HFFc6 (cell line): ENCODE results near the gene PPP1R9A. TPM values are rescaled to one million over a fixed set of nuclear protein-coding genes. Genes with fewer than 3 reads are reported as not detected.

ENCODE experiments used
- DNase-seq: peaks from one replicate; pipeline ENCODE4 v3.0.0-alpha.2; 2018
- H3K27ac Mint-ChIP-seq: 2 replicates; pipeline ENCODE4 v1.8.0; 2020; ENCODE audit warnings: mild to moderate bottlenecking, mixed read lengths
- H3K27me3 Mint-ChIP-seq: 2 replicates; pipeline ENCODE4 v1.8.0; 2021; ENCODE audit warnings: mild to moderate bottlenecking, moderate library complexity, mixed read lengths; ENCODE audit not compliant: insufficient read depth
- H3K36me3 Mint-ChIP-seq: 2 replicates; pipeline ENCODE4 v1.8.0; 2021; ENCODE audit warnings: low read depth, mixed read lengths
- H3K4me1 Mint-ChIP-seq: 2 replicates; pipeline ENCODE4 v1.8.0; 2020; ENCODE audit warnings: low read depth, mixed read lengths
- H3K4me3 Mint-ChIP-seq: 2 replicates; pipeline ENCODE4 v1.8.0; 2020; ENCODE audit warnings: mild to moderate bottlenecking, moderate library complexity, mixed read lengths
- H3K9me3 Mint-ChIP-seq: 2 replicates; pipeline ENCODE4 v1.8.0; 2020; ENCODE audit warnings: mild to moderate bottlenecking, mixed read lengths
- total RNA-seq, 6 experiments: library from RNA; stranded (reverse); fragmentation: NEBNext Ultra II Directional; extraction: Animal tissue kit (Norgen Biotek cat#: 25700); gene quantifications; 2 replicates in 1 of 6; 3 replicates in 5 of 6; pipeline ENCODE4 v1.2.3, GENCODE V29; 2021
- TF ChIP-seq, protein P1 (sequence below): fragments of 200-600 bp; sonication (generic); IDR thresholded peaks from 2 replicates; pipeline ENCODE4 v1.5.0; 2021; ENCODE audit warnings: antibody characterized with exemption, mild to moderate bottlenecking

PPP1R9A gene
- total RNA-seq, 6 experiments from 2014 or later, result not detected

DNA sequence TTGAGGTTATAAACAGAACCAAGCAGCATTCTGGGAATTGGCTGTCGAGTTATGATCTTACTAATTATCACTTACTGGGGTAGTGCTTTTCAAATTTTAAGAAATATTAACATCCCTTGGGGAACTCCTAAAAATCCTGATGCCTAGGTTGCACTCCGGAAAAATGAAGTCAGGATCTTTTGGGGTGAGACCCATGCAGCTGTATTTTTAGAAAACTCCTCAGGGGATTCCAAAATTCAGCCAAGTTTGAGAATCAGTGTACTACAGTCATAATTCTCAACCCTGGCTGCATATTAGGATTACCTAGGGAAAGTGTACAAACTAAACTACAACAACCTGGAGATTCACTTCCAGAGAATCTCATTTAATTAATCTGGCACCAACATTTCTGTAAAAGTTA lies 17.2 kb upstream of the PPP1R9A start:
- Mint-ChIP-seq H3K27me3 (no peaks in the 10 kb centered on the region; the same call in none of the 2 replicates), H3K36me3 (no peaks in the 10 kb centered on the region), H3K27ac (no peak overlapping the region), H3K4me1 (no peaks in the 10 kb centered on the region), H3K9me3 (no peaks in the 10 kb centered on the region; the same call in 1 of the 2 replicates), H3K4me3 (no peak overlapping the region)
- TF ChIP-seq, protein P1, sequence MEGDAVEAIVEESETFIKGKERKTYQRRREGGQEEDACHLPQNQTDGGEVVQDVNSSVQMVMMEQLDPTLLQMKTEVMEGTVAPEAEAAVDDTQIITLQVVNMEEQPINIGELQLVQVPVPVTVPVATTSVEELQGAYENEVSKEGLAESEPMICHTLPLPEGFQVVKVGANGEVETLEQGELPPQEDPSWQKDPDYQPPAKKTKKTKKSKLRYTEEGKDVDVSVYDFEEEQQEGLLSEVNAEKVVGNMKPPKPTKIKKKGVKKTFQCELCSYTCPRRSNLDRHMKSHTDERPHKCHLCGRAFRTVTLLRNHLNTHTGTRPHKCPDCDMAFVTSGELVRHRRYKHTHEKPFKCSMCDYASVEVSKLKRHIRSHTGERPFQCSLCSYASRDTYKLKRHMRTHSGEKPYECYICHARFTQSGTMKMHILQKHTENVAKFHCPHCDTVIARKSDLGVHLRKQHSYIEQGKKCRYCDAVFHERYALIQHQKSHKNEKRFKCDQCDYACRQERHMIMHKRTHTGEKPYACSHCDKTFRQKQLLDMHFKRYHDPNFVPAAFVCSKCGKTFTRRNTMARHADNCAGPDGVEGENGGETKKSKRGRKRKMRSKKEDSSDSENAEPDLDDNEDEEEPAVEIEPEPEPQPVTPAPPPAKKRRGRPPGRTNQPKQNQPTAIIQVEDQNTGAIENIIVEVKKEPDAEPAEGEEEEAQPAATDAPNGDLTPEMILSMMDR, result no peak
- no peak for DNase-seq

DNA sequence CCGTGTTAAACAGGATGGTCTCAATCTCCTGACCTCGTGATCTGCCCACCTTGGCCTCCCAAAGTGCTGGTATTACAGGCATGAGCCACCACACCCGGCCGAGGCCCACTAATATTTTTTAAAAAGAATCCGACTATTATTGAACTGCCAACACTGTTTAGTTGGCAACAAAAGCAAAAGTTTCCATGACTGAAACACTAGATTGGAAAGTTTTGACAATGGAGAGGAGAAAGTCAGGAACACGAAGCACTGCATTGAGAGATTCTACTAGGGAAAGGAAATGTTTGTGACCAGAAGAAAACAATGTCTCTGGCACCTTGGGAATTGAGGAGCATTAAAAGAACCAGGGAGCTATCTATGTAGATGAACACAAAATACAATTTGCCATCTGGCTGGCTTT lies 13.7 kb upstream of the PPP1R9A start:
- H3K27ac Mint-ChIP-seq, result no peak overlapping the region
- H3K4me1 Mint-ChIP-seq, result no peaks in the 10 kb centered on the region
- H3K36me3 Mint-ChIP-seq, result no peaks in the 10 kb centered on the region
- TF ChIP-seq, protein P1, result no peak
- no peaks in the 10 kb centered on the region for H3K9me3 Mint-ChIP-seq
- DNase-seq, result no peak
- H3K27me3 Mint-ChIP-seq, result no peaks in the 10 kb centered on the region; the same call in none of the 2 replicates
- no peak overlapping the region for H3K4me3 Mint-ChIP-seq

DNA sequence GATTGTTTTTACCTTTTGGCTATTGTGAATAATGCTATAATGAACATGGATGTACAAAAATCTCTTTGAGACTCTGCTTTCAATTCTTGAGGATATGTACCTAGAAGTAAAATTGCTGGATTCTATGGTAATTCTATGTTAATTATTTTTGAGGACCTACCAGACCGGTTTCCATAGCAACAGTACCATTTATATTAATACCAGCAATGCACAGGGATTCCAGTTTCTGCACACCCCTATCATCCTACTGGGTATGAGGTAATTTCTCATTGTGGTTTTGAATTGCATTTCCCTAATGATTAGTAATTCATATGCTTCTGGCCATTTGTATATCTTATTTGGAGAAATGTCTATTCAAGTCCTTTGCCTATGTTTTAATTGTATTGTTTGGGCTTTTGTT lies 9.9 kb upstream of the PPP1R9A start:
- Mint-ChIP-seq H3K27ac (no peak overlapping the region), H3K27me3 (peaks cover 2% of the 10 kb centered on the region), H3K4me1 (no peaks in the 10 kb centered on the region), H3K36me3 (no peaks in the 10 kb centered on the region), H3K4me3 (no peak overlapping the region), H3K9me3 (no peaks in the 10 kb centered on the region)
- DNase-seq, result no peak
- TF ChIP-seq, protein P1, result no peak

DNA sequence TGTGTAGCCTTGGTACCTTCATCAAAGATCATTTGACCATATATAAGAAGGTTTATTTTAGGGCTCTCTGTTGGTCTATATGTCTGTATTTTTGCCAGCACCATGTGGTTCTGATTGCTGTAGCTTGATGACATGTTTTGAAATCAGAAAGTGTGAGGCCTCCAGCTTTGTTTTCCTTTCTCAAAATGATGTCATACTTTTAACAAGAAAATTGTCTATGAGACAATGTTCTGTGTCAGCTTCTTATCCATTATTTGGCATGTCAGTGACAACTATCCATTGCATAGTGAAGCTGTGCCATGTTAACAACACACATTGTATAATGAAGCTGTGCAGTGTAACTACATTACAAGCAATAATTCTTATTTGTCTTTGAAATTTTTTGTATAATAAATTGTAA lies 9.1 kb upstream of the PPP1R9A start:
- H3K9me3 Mint-ChIP-seq, result no peaks in the 10 kb centered on the region
- H3K27me3 Mint-ChIP-seq, result peaks cover 2% of the 10 kb centered on the region
- TF ChIP-seq, protein P1, result no peak
- H3K4me1 Mint-ChIP-seq, result no peaks in the 10 kb centered on the region
- no peaks in the 10 kb centered on the region for H3K36me3 Mint-ChIP-seq
- no peak overlapping the region for H3K4me3 Mint-ChIP-seq
- no peak overlapping the region for H3K27ac Mint-ChIP-seq
- DNase-seq, result no peak

DNA sequence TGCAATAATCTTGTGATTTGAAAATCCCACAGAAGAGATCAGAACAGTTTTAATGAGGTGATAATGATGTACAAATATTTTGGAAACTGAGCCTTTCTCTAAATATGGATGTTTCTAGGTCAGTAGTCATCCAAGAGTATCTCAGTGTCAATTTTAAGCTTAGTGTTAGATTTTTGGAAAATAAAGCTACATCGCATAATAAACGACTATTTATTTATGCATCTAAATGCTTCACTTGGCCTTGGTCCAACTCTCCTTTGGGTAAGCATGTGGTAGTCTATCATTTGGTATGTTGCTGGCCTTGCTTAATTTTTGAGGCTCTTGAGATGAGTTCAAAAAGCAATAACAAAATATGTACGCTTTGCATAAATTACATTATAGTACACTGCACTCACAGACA lies 5.4 kb upstream of the PPP1R9A start:
- H3K27me3 Mint-ChIP-seq, result peaks cover 2% of the 10 kb centered on the region; the same call in 1 of the 2 replicates
- no peak overlapping the region for H3K27ac Mint-ChIP-seq
- TF ChIP-seq, protein P1, result no peak
- H3K4me3 Mint-ChIP-seq, result no peak overlapping the region
- H3K36me3 Mint-ChIP-seq, result no peaks in the 10 kb centered on the region
- no peaks in the 10 kb centered on the region for H3K9me3 Mint-ChIP-seq
- no peaks in the 10 kb centered on the region for H3K4me1 Mint-ChIP-seq
- no peak for DNase-seq

DNA sequence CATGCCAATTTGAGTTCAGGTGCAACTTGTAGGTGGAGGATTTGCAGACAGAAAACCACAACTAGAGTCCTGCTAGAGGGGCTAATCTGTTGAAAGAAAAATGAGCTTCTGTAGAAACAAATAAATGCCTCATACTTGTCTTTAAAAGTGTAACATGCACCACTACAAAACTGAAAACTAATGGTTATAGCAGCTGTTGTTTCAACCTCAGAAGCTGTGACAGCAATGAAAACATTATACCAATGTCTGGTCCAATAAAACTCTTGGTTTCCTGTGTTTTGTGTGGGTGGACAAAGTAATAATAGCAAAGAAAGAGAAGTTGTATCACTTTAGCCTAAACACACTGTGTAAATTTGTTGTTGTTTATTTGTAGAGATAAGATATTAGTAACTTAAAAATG lies 3.4 kb upstream of the PPP1R9A start:
- Mint-ChIP-seq H3K9me3 (no peaks in the 10 kb centered on the region), H3K36me3 (no peaks in the 10 kb centered on the region), H3K4me1 (no peaks in the 10 kb centered on the region), H3K27ac (no peak overlapping the region), H3K27me3 (peaks cover 11% of the 10 kb centered on the region), H3K4me3 (no peak overlapping the region)
- TF ChIP-seq, protein P1, result no peak
- DNase-seq, result no peak
